Effector CD4-positive, alpha-beta T cell (primary cell): ENCODE results near the gene TBX18. TPM values are rescaled to one million over a fixed set of nuclear protein-coding genes. Genes with fewer than 3 reads are reported as not detected.

Experiments
- DNase-seq: peaks from one replicate; pipeline ENCODE4 v3.0.0-alpha.2; 2020
- total RNA-seq: gene quantifications from one replicate; lab custom pipeline; 2026; lab: John Stamatoyannopoulos, UW

Gene TBX18
- not detected for total RNA-seq

DNA sequence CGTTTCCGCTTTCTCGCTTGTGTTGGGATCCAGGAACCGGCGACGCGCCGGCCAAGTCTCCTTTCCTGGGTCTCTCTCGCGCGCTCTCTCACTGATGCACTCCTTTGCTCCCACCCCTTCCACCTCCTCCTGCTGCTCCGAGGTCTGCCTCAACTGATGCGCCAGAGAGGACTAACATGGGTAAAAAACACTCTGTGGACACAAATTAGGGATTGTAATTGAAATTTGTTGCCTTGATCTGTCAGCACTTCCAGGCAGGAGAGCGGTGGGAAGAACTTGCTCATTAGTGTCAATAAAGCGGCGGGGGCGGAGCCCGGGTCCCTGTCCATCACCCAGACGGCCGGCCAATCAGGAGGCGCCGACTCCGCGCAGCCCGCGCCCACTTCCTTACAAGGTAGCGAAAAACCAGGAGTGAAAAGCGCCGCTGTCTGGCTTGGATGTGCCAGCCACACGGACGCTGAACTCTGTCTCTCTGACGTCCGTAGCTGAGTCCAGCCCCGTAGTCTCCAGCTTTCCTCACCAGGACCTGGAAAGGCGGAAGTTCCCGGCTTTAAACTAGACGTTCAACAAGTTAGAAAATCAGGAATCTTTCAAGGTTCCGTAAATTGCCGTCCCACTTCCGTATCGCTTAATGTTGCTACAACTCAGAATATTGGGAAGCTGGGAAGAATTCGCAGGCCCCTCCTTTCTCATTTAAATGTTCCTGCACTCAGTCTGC is at the start of gene TBX18:
TBX18 (minus strand) TSS at position 267 of the 718 bp plus-strand sequence. CDS start 417 bp downstream, outside the sequence.
- no peak for DNase-seq

- DNase-seq: no peak
Observed at GRCh38 chr6:84811351-84811750, 47.0 kb upstream of the TBX18 start.

DNA sequence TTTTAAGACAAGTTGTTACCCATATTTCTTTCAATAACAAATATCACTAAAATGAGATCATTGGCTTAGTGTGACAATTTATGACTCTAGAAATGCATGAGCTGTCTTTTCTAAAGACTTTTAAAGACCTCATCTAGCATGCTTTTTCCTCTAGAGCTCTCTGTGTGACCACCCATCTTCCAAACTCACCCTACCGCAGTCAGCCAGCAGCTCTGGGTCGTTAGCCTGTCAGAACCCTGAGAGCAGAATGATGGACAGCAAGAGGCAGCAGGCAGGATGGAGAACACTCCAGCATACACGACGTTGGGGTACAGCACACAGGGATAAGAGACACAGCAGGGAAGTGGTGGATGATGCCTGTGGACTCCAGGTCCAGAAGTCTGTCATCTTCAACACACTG is 45.1 kb upstream of the TBX18 start:
- DNase-seq: no peak

DNA sequence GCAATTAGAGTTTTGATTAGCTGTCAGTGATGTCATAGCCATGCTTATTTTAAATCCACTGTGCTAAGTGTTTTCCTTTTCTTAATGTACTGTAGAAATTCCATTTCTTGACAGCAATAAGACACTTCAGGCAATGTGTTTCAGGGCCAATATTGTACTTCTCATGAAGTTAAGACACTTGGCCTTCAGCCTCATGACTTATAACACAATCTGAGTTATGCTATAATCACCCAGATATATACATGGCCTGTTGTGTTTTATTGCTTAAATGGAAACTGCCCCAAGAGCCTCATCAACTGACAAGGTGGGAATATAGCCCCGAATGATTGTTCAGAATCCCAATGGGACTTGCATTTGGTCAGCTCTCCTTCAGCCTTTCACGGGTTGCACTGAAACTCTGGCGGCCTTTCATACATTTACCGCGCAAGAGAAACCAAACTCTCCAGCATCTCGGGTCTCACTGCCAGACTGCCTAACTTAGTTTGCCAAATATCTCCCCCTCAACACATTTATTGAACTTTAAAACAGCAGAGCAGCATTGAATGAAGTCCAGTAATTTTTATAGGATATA is 44.2 kb upstream of the TBX18 start:
- DNase-seq: no peak

DNA sequence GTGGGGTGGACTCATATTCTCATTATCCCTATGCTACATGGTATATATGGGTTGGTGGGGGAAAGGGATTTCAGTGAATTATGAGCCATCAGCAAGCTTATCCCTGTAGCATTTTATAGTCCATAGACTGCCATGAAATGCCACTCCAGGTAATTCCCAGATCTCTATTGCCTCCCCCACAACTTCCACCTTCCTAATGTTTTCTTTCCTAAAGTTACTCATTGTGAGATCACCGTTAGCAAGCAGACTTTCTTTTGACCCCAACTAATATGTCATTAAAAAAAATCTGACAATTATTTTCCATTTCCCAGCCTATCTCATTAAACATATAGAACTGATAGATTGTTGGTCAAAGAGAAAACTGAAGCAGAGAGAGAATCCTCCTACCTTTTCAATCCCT is 40.7 kb upstream of the TBX18 start:
- no peak for DNase-seq

GRCh38 chr6:84804720-84805119 is 40.3 kb upstream of the TBX18 start:
- DNase-seq: no peak

DNA sequence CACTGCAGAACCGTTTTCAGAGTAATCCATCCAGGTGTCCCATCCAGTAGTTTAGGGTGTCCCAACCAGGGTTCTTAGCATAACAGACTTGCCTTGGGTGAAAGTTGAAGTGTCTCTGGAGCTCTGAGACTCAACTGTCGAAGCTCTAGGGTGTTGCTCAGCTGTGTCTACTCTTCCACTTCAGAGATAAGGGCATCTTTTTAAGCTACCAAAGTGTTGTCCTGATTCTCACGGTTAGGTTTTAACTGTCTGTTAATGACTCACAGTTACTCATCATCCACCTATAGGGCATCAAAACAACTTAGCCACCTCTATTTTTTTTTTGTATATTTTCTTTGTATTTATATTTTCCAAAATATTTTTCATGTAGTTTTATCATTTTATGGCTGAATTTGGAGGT is 36.9 kb upstream of the TBX18 start:
- no peak for DNase-seq

- no peak for DNase-seq
Observed at GRCh38 chr6:84798257-84798656, 33.9 kb upstream of the TBX18 start.

DNA sequence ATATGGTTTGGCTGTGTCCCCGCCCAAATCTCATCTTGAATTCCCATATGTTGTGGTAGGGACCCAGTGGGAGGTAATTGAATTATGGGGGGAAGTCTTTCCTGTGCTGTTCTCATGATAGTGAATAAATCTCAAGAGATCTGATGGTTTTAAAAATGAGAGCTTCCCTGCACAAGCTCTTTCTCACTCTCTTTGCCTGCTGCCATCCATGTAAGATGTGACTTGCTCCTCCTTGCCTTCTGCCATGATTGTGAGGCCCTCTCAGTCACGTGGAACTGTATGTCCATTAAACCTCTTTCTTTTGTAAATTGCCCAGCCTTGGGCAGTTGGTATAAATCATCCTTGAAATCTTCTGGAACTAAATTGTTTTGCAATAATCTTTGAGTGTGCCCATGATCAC is 31.9 kb upstream of the TBX18 start:
- DNase-seq: no peak

DNA sequence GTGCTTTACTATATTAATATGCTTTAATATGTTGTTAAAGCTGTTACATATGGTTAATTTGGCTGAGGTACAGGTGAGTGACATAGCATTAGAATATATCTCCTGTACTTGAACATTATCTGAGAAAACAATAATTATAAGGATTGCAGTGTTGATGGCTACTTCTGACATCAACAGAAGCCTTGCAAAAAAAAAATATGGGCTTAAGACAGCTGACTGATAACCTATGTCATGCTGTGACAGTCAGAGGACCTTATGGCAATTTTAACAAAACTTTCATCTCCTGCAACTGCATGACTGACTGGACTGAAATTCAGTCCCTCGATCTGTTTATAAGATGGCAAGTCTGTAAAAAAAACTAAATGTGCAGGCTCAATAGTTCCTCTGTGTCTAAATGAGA is 27.5 kb upstream of the TBX18 start:
- no peak for DNase-seq

- DNase-seq: no peak
Observed at GRCh38 chr6:84791233-84791632, 26.8 kb upstream of the TBX18 start.

- DNase-seq: no peak
Observed at GRCh38 chr6:84789170-84789569, 24.8 kb upstream of the TBX18 start.

GRCh38 chr6:84788689-84789088 is 24.3 kb upstream of the TBX18 start:
- no peak for DNase-seq

- DNase-seq: no peak
Observed at GRCh38 chr6:84785671-84786070, 21.3 kb upstream of the TBX18 start.

GRCh38 chr6:84779917-84780316 is 15.5 kb upstream of the TBX18 start:
- DNase-seq: no peak

DNA sequence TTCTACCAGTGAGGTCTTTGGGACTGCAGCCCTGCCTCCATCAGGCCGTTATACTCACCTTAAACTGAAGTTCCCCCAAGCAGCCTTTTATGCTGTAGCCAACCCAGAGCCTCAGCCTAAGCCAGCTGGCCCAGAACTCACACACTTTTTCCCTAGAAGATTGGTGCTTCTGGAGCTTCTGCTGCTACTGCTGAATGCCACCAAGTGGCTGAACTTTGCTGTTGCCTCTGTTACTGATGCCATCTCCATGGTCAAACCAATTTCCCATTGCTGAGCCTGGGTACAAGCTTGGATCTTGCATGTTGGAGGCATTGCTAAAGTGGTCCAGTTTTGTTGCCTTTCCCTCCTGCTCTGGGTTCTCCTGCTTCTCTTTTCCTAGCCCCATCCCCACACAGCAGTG is 15.0 kb upstream of the TBX18 start:
- DNase-seq: no peak

- no peak for DNase-seq
Observed at GRCh38 chr6:84777888-84778287, 13.5 kb upstream of the TBX18 start.

- no peak for DNase-seq
Observed at GRCh38 chr6:84776392-84776791, 12.0 kb upstream of the TBX18 start.

DNA sequence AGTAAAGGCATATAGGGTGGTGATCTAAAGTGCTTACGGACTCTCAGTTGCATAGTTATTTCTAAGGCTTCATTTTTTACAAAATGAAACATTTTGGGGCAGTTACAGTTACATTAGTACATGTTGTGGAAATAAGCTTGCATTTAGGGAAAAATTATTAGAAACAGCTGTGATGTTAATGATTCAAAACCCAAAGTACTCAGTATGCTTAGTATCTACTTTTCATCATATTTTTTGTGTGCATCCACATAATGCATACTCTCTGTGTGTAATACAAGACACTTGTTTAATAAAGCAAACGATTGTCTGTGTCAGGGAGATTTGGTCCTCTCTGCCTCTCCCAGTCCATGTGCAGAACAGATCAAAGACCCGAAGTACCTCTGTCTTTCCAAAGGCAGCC is 11.4 kb upstream of the TBX18 start:
- no peak for DNase-seq

- DNase-seq: no peak
Observed at GRCh38 chr6:84774985-84775284, 10.5 kb upstream of the TBX18 start.

DNA sequence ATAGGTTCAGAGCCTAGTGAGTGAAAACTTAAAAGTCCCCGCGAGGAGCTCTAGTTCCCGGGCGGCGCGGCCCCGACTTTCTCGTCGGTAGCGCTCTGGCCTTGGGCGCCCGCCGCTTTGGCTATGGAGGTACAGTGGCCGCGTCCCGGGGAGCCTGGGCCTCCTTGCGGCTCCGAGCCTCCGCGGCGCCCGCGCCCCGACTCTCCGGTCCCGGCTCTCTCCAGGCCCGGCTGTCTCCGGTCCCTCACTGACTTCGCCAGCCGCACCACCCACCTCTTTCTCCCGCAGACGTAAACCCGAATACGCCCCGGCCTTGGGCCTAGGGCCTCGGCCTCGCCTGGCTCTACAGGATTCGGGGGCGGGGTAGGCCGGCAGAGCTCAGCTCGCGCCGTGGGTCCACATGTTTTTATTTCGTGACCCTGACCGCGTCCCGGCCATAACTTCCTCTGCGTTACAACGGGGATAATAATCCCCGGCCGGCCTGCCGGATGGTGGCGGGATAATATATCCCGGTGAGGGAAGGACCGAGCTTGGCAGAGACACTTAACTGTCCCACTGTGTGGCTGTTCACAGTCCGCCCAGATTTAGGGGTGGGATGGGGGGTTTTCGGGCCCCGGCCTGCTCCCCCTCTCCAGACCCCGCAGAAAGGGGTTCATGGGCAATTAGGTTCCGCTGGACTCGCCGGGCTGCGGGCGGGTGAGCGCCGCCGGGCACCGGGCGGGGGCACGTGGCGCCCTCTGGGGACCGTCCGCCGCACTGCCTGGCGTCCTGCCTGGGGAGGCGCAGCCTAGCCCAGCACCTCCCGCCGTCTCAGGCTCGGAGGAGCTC is 10.0 kb upstream of the TBX18 start:
- DNase-seq: no peak

DNA sequence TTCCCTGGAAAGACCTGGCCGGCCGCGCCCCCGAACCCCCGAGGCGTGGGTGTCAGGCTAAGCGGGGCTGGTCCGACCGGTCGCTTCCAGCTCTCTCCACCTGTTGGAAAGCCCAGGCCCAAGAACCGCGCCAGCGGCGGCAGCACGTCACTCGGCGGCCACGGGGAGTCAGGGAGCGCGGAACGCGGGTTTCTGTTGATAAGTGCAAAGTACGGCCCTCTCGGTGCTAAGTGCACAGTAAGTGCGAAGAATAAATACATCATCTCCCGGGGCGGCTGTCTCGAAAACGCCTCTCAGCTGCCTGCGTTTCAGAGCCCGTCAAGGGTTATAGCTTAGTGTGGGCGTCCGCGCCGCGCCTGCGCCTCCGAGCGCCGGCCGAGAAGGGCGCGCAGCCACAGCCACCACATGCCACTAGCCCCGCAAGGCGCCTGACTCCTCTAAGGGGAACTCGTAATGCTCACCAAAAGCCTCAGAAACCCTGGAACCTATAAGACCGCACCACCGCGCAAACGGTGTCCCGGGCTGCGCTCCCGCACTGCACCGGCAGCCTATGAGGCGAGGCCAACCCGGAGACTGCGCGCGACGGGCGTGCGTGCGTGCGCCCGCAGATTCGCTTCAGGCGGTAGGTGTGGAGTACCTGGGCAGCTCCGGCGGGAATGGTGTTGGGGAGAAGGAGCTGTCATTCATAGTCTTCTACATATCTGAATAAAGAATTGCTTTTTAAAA is 9.2 kb upstream of the TBX18 start:
- DNase-seq: no peak

- no peak for DNase-seq
Observed at GRCh38 chr6:84773133-84773430, 8.7 kb upstream of the TBX18 start.
